Measurements from ENCODE around the gene DACT2. TPM values are rescaled to one million over a fixed set of nuclear protein-coding genes. Genes with fewer than 3 reads are reported as not detected.

Gene DACT2
- total and polyA plus RNA-seq, 9 of the 15 experiments (the other 6 are each of a cell fraction or from before 2014, with no cell fraction given) = not detected

DNA sequence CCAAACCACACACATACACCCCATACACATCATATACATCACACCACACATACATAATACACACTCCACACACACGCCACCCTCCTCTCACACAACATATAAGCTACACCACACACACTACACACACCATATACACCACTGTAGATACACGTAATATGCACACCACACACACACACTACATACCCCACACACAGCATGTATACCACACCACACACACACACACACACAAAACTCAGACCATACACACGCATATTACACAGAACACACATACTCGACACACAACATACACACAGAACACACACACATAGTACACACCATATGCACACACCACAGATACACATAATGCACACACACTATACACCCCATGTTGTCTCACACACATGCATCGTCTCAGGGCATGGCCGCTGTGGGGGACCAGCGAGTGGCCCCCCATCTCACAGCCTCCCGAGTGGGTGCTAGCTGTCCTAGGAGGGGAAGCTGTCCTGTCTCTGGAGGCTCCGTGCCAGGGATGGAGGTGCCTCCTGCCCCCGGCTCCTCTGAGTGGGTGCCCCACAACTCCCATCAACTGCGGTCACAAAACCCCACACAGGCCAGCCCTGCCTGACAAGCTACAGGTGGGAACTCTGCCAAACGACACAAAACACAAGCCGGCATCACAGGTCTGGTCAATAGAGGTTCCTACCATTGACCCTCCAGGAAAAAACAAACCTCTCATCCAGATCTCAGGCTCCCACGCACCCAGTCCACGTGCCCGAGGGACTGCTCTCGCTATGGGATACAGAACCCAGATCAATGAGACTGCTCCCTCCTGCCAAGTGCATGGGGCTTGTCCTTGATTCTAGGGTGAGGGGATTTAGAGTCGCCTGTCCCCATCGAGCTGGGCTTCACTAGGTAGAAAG is 49.1 kb downstream of the DACT2 start (continued):
- no peak for TF ChIP-seq ZBTB40 (IDR thresholded peaks at IDR 0.05)
- no peak for TF ChIP-seq ZBTB40 (CRISPR knock-in tag; IDR thresholded peaks at IDR 0.05)
- TF ChIP-seq CC2D1A (IDR thresholded peaks at IDR 0.05) = no peak
- TF ChIP-seq IRF2 (CRISPR knock-in tag; IDR thresholded peaks at IDR 0.05) = 0 out of 2 replicates have a peak, but pooled peaks have one; percentile 14
